IPS-20b (cell line): ENCODE results near the gene GIMAP2.
"Not testable (repeated sequence)": the region's sequence is repeated elsewhere in the genome, so short reads cannot be mapped to it uniquely, and the experiment has no call there.

Experiments
- H3K27ac ChIP-seq: one replicate; pipeline ENCODE4 v1.5.1; 2013; ENCODE audit warnings: low read length
- H3K27me3 ChIP-seq: 2 replicates; pipeline ENCODE4 v1.6.1; 2013; ENCODE audit warnings: mild to moderate bottlenecking, low read length, inconsistent platforms; ENCODE audit not compliant: insufficient read depth
- H3K36me3 ChIP-seq: 2 replicates; pipeline ENCODE4 v1.6.1; 2013; ENCODE audit warnings: low read depth, mild to moderate bottlenecking, inconsistent platforms, low read length, moderate library complexity; ENCODE audit not compliant: insufficient read depth
- H3K4me1 ChIP-seq: 2 replicates; pipeline ENCODE4 v1.6.1; 2013; ENCODE audit warnings: mild to moderate bottlenecking, control low read depth, inconsistent platforms, low read length, moderate library complexity; ENCODE audit not compliant: insufficient read depth
- H3K4me3 ChIP-seq: 2 replicates; pipeline ENCODE4 v1.5.1; 2013; ENCODE audit warnings: mild to moderate bottlenecking, low read length, inconsistent platforms
- H3K9ac ChIP-seq: 2 replicates; pipeline ENCODE4 v1.6.1; 2013; ENCODE audit warnings: low read depth, mild to moderate bottlenecking, inconsistent platforms, low read length, moderate library complexity
- H3K9me3 ChIP-seq: 2 replicates; pipeline ENCODE4 v1.6.1; 2013; ENCODE audit warnings: mild to moderate bottlenecking, low read depth, low read length, inconsistent platforms; ENCODE audit not compliant: insufficient read depth

Gene GIMAP2

GRCh38 chr7:150685219-150686029, at the start of gene GIMAP2:
Gene GIMAP2 (plus strand): TSS chr7:150685706. CDS start chr7:150687060, 1,354 bp downstream.
- no peak within 1 kb of the TSS for H3K27ac ChIP-seq
- H3K4me1 ChIP-seq, result peaks cover 4% of the 10 kb centered on the region; the same call in 1 of the 2 replicates
- H3K27me3 ChIP-seq, result peaks cover 9% of the 10 kb centered on the region; the same call in 1 of the 2 replicates
- no peak within 1 kb of the TSS for H3K4me3 ChIP-seq
- H3K9ac ChIP-seq, result no peak within 1 kb of the TSS
- H3K9me3 ChIP-seq, result no peaks in the 10 kb centered on the region
- no peaks in the 10 kb centered on the region for H3K36me3 ChIP-seq

GRCh38 chr7:150641854-150642253, 43.7 kb upstream of the GIMAP2 start:
- Histone ChIP-seq H3K4me1 (no peaks in the 10 kb centered on the region), H3K27me3 (no peaks in the 10 kb centered on the region), H3K27ac (no peak overlapping the region), H3K9ac (no peak overlapping the region), H3K4me3 (no peak overlapping the region), H3K36me3 (no peaks in the 10 kb centered on the region), H3K9me3 (peaks cover 5% of the 10 kb centered on the region)

GRCh38 chr7:150642926-150643325, 42.6 kb upstream of the GIMAP2 start:
- Histone ChIP-seq H3K27ac (no peak overlapping the region), H3K36me3 (no peaks in the 10 kb centered on the region), H3K9ac (no peak overlapping the region), H3K4me3 (no peak overlapping the region), H3K9me3 (peaks cover 5% of the 10 kb centered on the region; the same call in 1 of the 2 replicates), H3K27me3 (no peaks in the 10 kb centered on the region), H3K4me1 (no peaks in the 10 kb centered on the region)

GRCh38 chr7:150645259-150646020, 40.1 kb upstream of the GIMAP2 start:
- Histone ChIP-seq H3K27me3 (no peaks in the 10 kb centered on the region), H3K4me1 (no peaks in the 10 kb centered on the region), H3K9me3 (no peaks in the 10 kb centered on the region), H3K36me3 (no peaks in the 10 kb centered on the region), H3K27ac (no peak overlapping the region), H3K9ac (no peak overlapping the region), H3K4me3 (no peak overlapping the region)

- Histone ChIP-seq H3K4me1 (no peaks in the 10 kb centered on the region), H3K27me3 (no peaks in the 10 kb centered on the region), H3K27ac (no peak overlapping the region), H3K9ac (no peak overlapping the region), H3K36me3 (no peaks in the 10 kb centered on the region), H3K4me3 (no peak overlapping the region), H3K9me3 (no peaks in the 10 kb centered on the region)
Measured at GRCh38 chr7:150648353-150649079, 37.0 kb upstream of the GIMAP2 start.

GRCh38 chr7:150649080-150649385, 36.5 kb upstream of the GIMAP2 start:
- Histone ChIP-seq H3K27ac (no peak overlapping the region), H3K4me3 (no peak overlapping the region), H3K36me3 (no peaks in the 10 kb centered on the region), H3K9me3 (no peaks in the 10 kb centered on the region), H3K9ac (no peak overlapping the region), H3K27me3 (no peaks in the 10 kb centered on the region), H3K4me1 (no peaks in the 10 kb centered on the region)

- no peak overlapping the region for H3K27ac ChIP-seq
- H3K9me3 ChIP-seq, result peaks cover 6% of the 10 kb centered on the region; the same call in 1 of the 2 replicates
- peaks cover 4% of the 10 kb centered on the region; the same call in 1 of the 2 replicates for H3K27me3 ChIP-seq
- H3K9ac ChIP-seq, result no peak overlapping the region
- H3K4me1 ChIP-seq, result peaks cover 3% of the 10 kb centered on the region; the same call in 1 of the 2 replicates
- no peak overlapping the region for H3K4me3 ChIP-seq
- no peaks in the 10 kb centered on the region for H3K36me3 ChIP-seq
Measured at GRCh38 chr7:150654692-150655091, 30.8 kb upstream of the GIMAP2 start.

GRCh38 chr7:150656047-150656446, 29.5 kb upstream of the GIMAP2 start:
- Histone ChIP-seq H3K27me3 (peaks cover 4% of the 10 kb centered on the region; the same call in 1 of the 2 replicates), H3K9ac (no peak overlapping the region), H3K4me1 (peaks cover 3% of the 10 kb centered on the region; the same call in 1 of the 2 replicates), H3K36me3 (no peaks in the 10 kb centered on the region), H3K4me3 (no peak overlapping the region), H3K27ac (no peak overlapping the region), H3K9me3 (peaks cover 6% of the 10 kb centered on the region; the same call in 1 of the 2 replicates)

GRCh38 chr7:150657526-150657925, 28.0 kb upstream of the GIMAP2 start:
- H3K4me1 ChIP-seq, result peaks cover 3% of the 10 kb centered on the region; the same call in 1 of the 2 replicates
- no peak overlapping the region for H3K4me3 ChIP-seq
- H3K27me3 ChIP-seq, result peaks cover 4% of the 10 kb centered on the region; the same call in 1 of the 2 replicates
- H3K9ac ChIP-seq, result no peak overlapping the region
- peaks cover 6% of the 10 kb centered on the region; the same call in 1 of the 2 replicates for H3K9me3 ChIP-seq
- no peak overlapping the region for H3K27ac ChIP-seq
- no peaks in the 10 kb centered on the region for H3K36me3 ChIP-seq

- Histone ChIP-seq H3K9ac (no peak overlapping the region), H3K4me1 (no peaks in the 10 kb centered on the region), H3K27me3 (peaks cover 11% of the 10 kb centered on the region), H3K4me3 (no peak overlapping the region), H3K9me3 (peaks cover 6% of the 10 kb centered on the region; the same call in 1 of the 2 replicates), H3K27ac (no peak overlapping the region), H3K36me3 (no peaks in the 10 kb centered on the region)
Measured at GRCh38 chr7:150660939-150661613, 24.4 kb upstream of the GIMAP2 start.

- not testable (repeated sequence) for H3K4me3 ChIP-seq, H3K4me1 ChIP-seq, H3K27me3 ChIP-seq, H3K9ac ChIP-seq, H3K36me3 ChIP-seq, H3K27ac ChIP-seq, H3K9me3 ChIP-seq
Measured at GRCh38 chr7:150662821-150663220, 22.7 kb upstream of the GIMAP2 start.
